PFSK-1 (cell line): ENCODE data around the gene NRXN3.

Experiments used
- FOXP2 ChIP-seq: optimal IDR thresholded peaks from 2 replicates; pipeline ENCODE3; 2011; ENCODE audit warnings: borderline replicate concordance, control low read depth, inconsistent platforms; ENCODE audit not compliant: insufficient read depth; ENCODE audit errors: extremely low read length, extremely low read depth
- POLR2AphosphoS5 ChIP-seq: IDR thresholded peaks from 2 replicates; pipeline ENCODE4 v1.6.1; 2012; ENCODE audit warnings: low read depth, mild to moderate bottlenecking, control low read depth, low read length, moderate library complexity
- SIN3A ChIP-seq: IDR thresholded peaks from 2 replicates; pipeline ENCODE4 v1.6.1; 2012; ENCODE audit warnings: mild to moderate bottlenecking, low read length, moderate library complexity, borderline replicate concordance; ENCODE audit not compliant: insufficient read depth
- TAF1 ChIP-seq: IDR thresholded peaks from 2 replicates; pipeline ENCODE4 v1.6.1; 2012; ENCODE audit warnings: low read length, control low read depth, borderline replicate concordance; ENCODE audit not compliant: insufficient read depth
- TF ChIP-seq, protein P1 (sequence below), 2 experiments: IDR thresholded peaks; 2 replicates each; pipeline versions ENCODE4 v1.6.1 to v1.8.0; 2011 to 2012; ENCODE audit warnings: low read depth in 2 of 2, low read length in 2 of 2, control low read depth in 1 of 2, inconsistent platforms in 1 of 2, mild to moderate bottlenecking in 1 of 2, moderate library complexity in 1 of 2; ENCODE audit not compliant: insufficient read depth in 1 of 2

The NRXN3 gene

GRCh38 chr14:79834868-79835267, 1664.7 kb downstream of the NRXN3 start:
- TF ChIP-seq, protein P1, sequence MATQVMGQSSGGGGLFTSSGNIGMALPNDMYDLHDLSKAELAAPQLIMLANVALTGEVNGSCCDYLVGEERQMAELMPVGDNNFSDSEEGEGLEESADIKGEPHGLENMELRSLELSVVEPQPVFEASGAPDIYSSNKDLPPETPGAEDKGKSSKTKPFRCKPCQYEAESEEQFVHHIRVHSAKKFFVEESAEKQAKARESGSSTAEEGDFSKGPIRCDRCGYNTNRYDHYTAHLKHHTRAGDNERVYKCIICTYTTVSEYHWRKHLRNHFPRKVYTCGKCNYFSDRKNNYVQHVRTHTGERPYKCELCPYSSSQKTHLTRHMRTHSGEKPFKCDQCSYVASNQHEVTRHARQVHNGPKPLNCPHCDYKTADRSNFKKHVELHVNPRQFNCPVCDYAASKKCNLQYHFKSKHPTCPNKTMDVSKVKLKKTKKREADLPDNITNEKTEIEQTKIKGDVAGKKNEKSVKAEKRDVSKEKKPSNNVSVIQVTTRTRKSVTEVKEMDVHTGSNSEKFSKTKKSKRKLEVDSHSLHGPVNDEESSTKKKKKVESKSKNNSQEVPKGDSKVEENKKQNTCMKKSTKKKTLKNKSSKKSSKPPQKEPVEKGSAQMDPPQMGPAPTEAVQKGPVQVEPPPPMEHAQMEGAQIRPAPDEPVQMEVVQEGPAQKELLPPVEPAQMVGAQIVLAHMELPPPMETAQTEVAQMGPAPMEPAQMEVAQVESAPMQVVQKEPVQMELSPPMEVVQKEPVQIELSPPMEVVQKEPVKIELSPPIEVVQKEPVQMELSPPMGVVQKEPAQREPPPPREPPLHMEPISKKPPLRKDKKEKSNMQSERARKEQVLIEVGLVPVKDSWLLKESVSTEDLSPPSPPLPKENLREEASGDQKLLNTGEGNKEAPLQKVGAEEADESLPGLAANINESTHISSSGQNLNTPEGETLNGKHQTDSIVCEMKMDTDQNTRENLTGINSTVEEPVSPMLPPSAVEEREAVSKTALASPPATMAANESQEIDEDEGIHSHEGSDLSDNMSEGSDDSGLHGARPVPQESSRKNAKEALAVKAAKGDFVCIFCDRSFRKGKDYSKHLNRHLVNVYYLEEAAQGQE (IDR thresholded peaks at IDR 0.05; ENCODE audit: insufficient read depth in 1 of 2, low read depth in 2 of 2, low read length in 2 of 2) = no peak
- no peak for TF ChIP-seq SIN3A
- no peak for TF ChIP-seq FOXP2
- no peak for TF ChIP-seq TAF1
- TF ChIP-seq POLR2AphosphoS5 = no peak

DNA sequence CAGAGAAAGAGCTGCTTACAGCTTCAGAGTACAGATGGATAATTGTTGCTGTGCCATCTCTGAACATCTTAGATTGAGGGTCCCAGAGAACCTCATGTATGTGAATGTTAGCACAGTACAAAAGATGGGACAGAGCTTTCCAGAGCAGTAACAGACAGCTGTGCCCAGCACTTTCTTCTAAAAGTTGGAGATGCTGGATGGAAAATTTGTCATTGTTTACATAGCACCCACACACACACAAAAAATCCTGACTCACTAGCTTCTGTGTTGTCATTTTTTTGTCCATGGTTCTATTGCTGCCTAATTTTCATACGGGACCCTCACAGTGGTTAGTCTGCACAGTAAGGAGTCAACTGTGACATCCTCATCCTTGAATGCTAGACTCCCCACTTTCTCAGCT, 1666.4 kb downstream of the NRXN3 start:
- TF ChIP-seq, protein P1 (IDR thresholded peaks at IDR 0.05; ENCODE audit: insufficient read depth in 1 of 2, low read depth in 2 of 2, low read length in 2 of 2) = no peak
- no peak for TF ChIP-seq FOXP2
- TF ChIP-seq TAF1 = no peak
- no peak for TF ChIP-seq SIN3A
- no peak for TF ChIP-seq POLR2AphosphoS5

DNA sequence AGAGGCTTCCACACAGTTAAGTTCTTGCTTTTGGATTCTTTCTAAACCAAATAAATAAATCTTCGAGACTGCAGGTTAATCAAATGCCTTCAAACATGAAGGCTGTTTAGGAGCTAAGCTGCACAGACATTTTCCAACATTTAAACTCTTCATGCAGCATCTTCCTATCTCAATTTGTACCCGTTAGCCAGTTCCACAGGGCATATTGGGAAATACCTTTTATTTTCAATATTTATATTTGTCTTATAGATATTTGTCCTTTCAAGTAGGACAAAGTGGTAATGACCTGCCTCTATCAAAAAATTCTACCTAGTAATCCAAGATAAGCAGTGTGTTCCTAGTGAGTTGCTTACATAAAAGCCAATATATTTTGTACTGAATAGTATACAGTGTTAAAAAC, 1667.5 kb downstream of the NRXN3 start:
- no peak for TF ChIP-seq POLR2AphosphoS5
- no peak for TF ChIP-seq FOXP2
- TF ChIP-seq SIN3A = no peak

DNA sequence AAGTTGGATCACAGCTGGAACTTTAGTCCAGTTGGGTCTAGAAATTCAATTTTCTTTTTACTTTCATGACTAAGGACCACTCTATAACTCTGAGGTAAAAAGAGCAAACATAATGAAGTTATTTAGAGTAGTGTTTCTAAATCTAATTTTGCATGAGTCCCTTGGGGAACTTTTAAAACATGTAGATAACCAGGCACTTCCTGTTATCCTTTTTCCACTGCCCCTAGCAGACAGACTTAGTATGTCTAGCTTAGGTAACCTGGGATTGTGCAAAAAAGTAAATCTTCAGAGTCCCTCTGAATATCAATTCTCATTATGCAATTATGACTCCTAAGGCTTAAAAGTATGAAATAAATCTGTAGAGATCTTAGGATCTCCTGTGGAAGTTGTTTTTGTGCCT, 1669.9 kb downstream of the NRXN3 start:
- TF ChIP-seq, protein P1 (IDR thresholded peaks at IDR 0.05; ENCODE audit: insufficient read depth in 1 of 2, low read depth in 2 of 2, low read length in 2 of 2) = no peak

DNA sequence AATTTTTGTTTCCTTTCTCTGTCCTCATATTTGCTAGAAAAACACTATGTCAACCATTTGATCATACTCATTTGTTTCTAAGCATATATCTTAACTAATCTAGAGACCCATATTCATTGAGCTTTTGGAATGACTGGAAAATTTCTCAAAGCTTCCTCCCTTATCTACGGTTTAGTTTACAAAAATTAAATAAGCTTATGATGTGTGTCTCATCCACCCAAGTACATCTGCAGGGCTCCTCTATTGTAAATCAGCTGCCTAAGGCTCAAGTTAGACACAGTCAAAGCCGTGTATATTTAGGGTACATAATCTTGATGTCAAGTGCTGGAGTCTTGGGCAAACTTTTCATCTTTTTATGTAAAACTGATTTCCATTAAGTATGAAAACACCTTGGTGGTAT, 1670.7 kb downstream of the NRXN3 start:
- TF ChIP-seq TAF1 = no peak

- no peak for TF ChIP-seq POLR2AphosphoS5
- no peak for TF ChIP-seq FOXP2
- no peak for TF ChIP-seq SIN3A
- TF ChIP-seq, protein P1 (IDR thresholded peaks at IDR 0.05; ENCODE audit: insufficient read depth in 1 of 2, low read depth in 2 of 2, low read length in 2 of 2) = no peak
- no peak for TF ChIP-seq TAF1
Observed at GRCh38 chr14:79841433-79841832, 1671.3 kb downstream of the NRXN3 start.
